Neural progenitor cell (in vitro differentiated cells): ENCODE results near the gene LRRC75A. TPM values are rescaled to one million over a fixed set of nuclear protein-coding genes. Genes with fewer than 3 reads are reported as not detected.

ENCODE experiments used
- DNase-seq: peaks from one replicate; pipeline ENCODE4 v3.0.0-alpha.2; 2016; ENCODE audit warnings: low spot score
- H2AFZ ChIP-seq: fragments of 200-600 bp; sonication (generic); replicated peaks from 2 replicates; pipeline ENCODE4 v1.6.1; 2016; ENCODE audit warnings: antibody characterized with exemption
- H3F3A ChIP-seq: fragments of 200-600 bp; sonication (generic); 2 replicates; pipeline ENCODE4 v1.6.1; 2016; ENCODE audit warnings: antibody characterized with exemption, low read depth
- H3K27ac ChIP-seq: fragments of 200-600 bp; sonication (generic); 2 replicates; pipeline ENCODE4 v1.5.1; 2016; ENCODE audit warnings: mild to moderate bottlenecking
- H3K27me3 ChIP-seq: fragments of 200-600 bp; sonication (generic); 2 replicates; pipeline ENCODE4 v1.6.1; 2016; ENCODE audit warnings: mild to moderate bottlenecking, moderate library complexity
- H3K36me3 ChIP-seq: fragments of 200-600 bp; sonication (generic); 2 replicates; pipeline ENCODE4 v1.5.1; 2016
- H3K4me1 ChIP-seq: fragments of 200-600 bp; sonication (generic); 2 replicates; pipeline ENCODE4 v1.6.1; 2016; ENCODE audit warnings: mixed run types
- H3K4me2 ChIP-seq: fragments of 200-600 bp; sonication (generic); 2 replicates; pipeline ENCODE4 v1.6.1; 2016
- H3K4me3 ChIP-seq: fragments of 200-600 bp; sonication (generic); 2 replicates; pipeline ENCODE4 v1.5.1; 2016
- H3K79me2 ChIP-seq: fragments of 200-600 bp; sonication (generic); 2 replicates; pipeline ENCODE4 v1.6.1; 2016; ENCODE audit warnings: low read depth
- H3K9ac ChIP-seq: fragments of 200-600 bp; sonication (generic); 2 replicates; pipeline ENCODE4 v1.6.1; 2016
- H3K9me3 ChIP-seq: fragments of 200-600 bp; sonication (generic); 2 replicates; pipeline ENCODE4 v1.5.1; 2016; ENCODE audit warnings: low read depth
- H4K20me1 ChIP-seq: fragments of 200-600 bp; sonication (generic); 2 replicates; pipeline ENCODE4 v1.6.1; 2016; ENCODE audit warnings: low read depth
- H3K27ac Mint-ChIP-seq: 3 replicates; pipeline ENCODE4 v1.8.0; 2021; ENCODE audit warnings: mixed read lengths
- H3K27me3 Mint-ChIP-seq: 2 replicates; pipeline ENCODE4 v1.8.0; 2022; ENCODE audit warnings: low read depth, mild to moderate bottlenecking, inconsistent platforms, moderate library complexity, mixed read lengths; ENCODE audit not compliant: insufficient read depth
- H3K36me3 Mint-ChIP-seq: 3 replicates; pipeline ENCODE4 v1.8.0; 2021; ENCODE audit warnings: mixed read lengths
- H3K4me1 Mint-ChIP-seq: 3 replicates; pipeline ENCODE4 v1.8.0; 2021; ENCODE audit warnings: mixed read lengths
- H3K4me3 Mint-ChIP-seq: 3 replicates; pipeline ENCODE4 v1.8.0; 2021; ENCODE audit warnings: mild to moderate bottlenecking, moderate library complexity, mixed read lengths
- H3K9me3 Mint-ChIP-seq: 3 replicates; pipeline ENCODE4 v1.8.0; 2020; ENCODE audit warnings: mixed read lengths
- EZH2 ChIP-seq: fragments of 200-600 bp; sonication (generic); IDR thresholded peaks from 2 replicates; pipeline ENCODE4 v1.6.1; 2017; ENCODE audit warnings: antibody characterized with exemption, mild to moderate bottlenecking, moderate library complexity
- EZH2phosphoT487 ChIP-seq: fragments of 200-600 bp; sonication (generic); IDR thresholded peaks from 2 replicates; pipeline ENCODE4 v1.6.1; 2017; ENCODE audit warnings: antibody characterized with exemption
- total RNA-seq: library from RNA; depleted of rRNA; stranded (reverse); fragments of >200 nt; gene quantifications from 2 replicates; pipeline ENCODE4 v1.2.3, GENCODE V29; 2015; ENCODE audit warnings: low replicate concordance
- TF ChIP-seq, protein P1 (sequence below): fragments of 200-600 bp; sonication (generic); IDR thresholded peaks from 2 replicates; pipeline ENCODE4 v1.5.1; 2017; ENCODE audit warnings: antibody characterized with exemption, mild to moderate bottlenecking

The LRRC75A gene, protein sequence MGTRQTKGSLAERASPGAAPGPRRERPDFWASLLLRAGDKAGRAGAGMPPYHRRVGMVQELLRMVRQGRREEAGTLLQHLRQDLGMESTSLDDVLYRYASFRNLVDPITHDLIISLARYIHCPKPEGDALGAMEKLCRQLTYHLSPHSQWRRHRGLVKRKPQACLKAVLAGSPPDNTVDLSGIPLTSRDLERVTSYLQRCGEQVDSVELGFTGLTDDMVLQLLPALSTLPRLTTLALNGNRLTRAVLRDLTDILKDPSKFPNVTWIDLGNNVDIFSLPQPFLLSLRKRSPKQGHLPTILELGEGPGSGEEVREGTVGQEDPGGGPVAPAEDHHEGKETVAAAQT
- 4.0 and 7.2 TPM in 2 replicates for total RNA-seq

DNA sequence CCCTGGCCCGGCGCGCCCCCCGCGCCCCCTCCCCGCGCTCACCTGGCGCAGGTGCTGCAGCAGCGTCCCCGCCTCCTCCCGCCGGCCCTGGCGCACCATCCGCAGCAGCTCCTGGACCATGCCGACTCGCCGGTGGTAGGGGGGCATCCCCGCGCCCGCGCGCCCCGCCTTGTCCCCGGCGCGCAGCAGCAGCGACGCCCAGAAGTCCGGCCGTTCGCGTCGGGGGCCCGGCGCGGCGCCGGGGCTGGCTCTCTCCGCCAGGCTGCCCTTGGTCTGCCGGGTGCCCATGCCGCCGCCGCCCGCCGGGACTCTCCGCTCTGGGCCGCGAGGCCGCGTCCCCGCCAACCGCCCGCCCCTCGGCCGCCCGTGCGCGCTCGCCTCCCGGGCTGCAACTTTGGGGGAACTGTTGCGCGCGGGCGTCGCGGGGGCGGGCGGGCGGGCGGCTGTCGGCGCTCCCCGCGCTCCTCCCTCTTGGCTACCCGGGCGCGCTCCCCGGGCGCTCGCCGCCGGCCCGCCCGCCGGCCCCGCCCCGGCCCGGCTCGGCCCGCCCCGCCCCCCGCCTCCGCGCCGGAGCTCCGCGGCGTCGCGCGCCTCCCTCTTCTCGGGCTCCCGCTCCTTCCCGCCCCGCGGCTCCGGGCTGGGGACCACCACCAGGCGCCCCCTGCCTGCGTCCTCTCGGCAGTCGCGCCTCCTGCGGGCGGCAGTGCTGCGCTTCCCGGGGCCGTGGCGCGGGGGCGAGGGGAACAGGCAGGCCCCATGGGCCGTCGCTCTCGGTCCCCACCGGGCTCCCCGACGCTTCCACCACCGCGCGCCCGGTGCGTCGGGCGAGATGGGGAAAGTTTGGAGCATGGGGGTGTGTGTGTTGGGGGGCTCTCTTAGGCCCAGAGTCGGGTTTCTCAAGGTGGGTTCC is at the start of gene LRRC75A:
Gene LRRC75A (minus strand): TSS at position 491 of the 910 bp plus-strand sequence. CDS start 203 bp downstream, at position 288.
- Histone ChIP-seq H3F3A (peaks cover 19% of the 10 kb centered on the region), H2AFZ (peak within 1 kb of the TSS; percentile 82), H3K27ac (no peak within 1 kb of the TSS), H3K36me3 (no peaks in the 10 kb centered on the region), H3K79me2 (no peaks in the 10 kb centered on the region), H3K4me2 (peak within 1 kb of the TSS; percentile 96), H4K20me1 (peaks cover 4% of the 10 kb centered on the region), H3K4me1 (peaks cover 13% of the 10 kb centered on the region), H3K9ac (no peak within 1 kb of the TSS), H3K27me3 (peaks cover 72% of the 10 kb centered on the region), H3K9me3 (no peaks in the 10 kb centered on the region), H3K4me3 (peak within 1 kb of the TSS; percentile 68)
- peak; percentile 92 for DNase-seq
- peaks cover 24% of the 10 kb centered on the region for H3K27me3 Mint-ChIP-seq
- H3K27ac Mint-ChIP-seq: no peak within 1 kb of the TSS
- TF ChIP-seq, protein P1, sequence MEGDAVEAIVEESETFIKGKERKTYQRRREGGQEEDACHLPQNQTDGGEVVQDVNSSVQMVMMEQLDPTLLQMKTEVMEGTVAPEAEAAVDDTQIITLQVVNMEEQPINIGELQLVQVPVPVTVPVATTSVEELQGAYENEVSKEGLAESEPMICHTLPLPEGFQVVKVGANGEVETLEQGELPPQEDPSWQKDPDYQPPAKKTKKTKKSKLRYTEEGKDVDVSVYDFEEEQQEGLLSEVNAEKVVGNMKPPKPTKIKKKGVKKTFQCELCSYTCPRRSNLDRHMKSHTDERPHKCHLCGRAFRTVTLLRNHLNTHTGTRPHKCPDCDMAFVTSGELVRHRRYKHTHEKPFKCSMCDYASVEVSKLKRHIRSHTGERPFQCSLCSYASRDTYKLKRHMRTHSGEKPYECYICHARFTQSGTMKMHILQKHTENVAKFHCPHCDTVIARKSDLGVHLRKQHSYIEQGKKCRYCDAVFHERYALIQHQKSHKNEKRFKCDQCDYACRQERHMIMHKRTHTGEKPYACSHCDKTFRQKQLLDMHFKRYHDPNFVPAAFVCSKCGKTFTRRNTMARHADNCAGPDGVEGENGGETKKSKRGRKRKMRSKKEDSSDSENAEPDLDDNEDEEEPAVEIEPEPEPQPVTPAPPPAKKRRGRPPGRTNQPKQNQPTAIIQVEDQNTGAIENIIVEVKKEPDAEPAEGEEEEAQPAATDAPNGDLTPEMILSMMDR: peak; percentile 50
- no peak for TF ChIP-seq EZH2
- peak; percentile 21 for TF ChIP-seq EZH2phosphoT487
- H3K4me1 Mint-ChIP-seq: peaks cover 43% of the 10 kb centered on the region
- peak within 1 kb of the TSS; percentile 89 for H3K4me3 Mint-ChIP-seq
- H3K9me3 Mint-ChIP-seq: peaks cover 2% of the 10 kb centered on the region
- H3K36me3 Mint-ChIP-seq: peaks cover 1% of the 10 kb centered on the region

DNA sequence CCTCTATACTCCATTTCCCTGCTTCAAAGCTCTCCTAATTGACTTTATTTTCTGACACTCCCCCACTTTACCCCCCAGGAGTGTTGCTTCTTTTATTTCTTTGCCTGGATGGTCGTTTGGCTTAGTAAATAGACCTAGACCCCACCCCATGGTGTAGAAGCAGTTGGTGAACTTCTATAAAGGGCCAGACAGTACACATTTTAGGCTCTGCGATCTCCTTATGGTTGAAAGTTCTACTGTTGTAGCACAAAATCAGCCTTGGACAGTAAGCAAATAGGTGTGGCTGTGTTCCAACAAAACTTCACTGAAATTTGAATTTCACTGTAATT is 45.1 kb upstream of the LRRC75A start:
- no peak overlapping the region for H3K9ac ChIP-seq
- H3K27ac ChIP-seq: no peak overlapping the region
- DNase-seq: no peak
- Mint-ChIP-seq H3K9me3 (peaks cover 18% of the 10 kb centered on the region), H3K27me3 (no peaks in the 10 kb centered on the region), H3K4me1 (peaks cover 7% of the 10 kb centered on the region), H3K27ac (no peak overlapping the region), H3K36me3 (no peaks in the 10 kb centered on the region), H3K4me3 (peak overlapping the region; percentile 96)
- H3K4me2 ChIP-seq: no peak overlapping the region
- H3K4me3 ChIP-seq: no peak overlapping the region
- no peaks in the 10 kb centered on the region for H3K4me1 ChIP-seq
- H4K20me1 ChIP-seq: no peaks in the 10 kb centered on the region
- H3K9me3 ChIP-seq: no peaks in the 10 kb centered on the region
- H2AFZ ChIP-seq: no peak overlapping the region
- H3K79me2 ChIP-seq: no peaks in the 10 kb centered on the region
- TF ChIP-seq, protein P1: no peak
- no peak for TF ChIP-seq EZH2phosphoT487
- TF ChIP-seq EZH2: no peak
- peaks cover 14% of the 10 kb centered on the region for H3F3A ChIP-seq
- no peaks in the 10 kb centered on the region for H3K27me3 ChIP-seq
- no peaks in the 10 kb centered on the region for H3K36me3 ChIP-seq

DNA sequence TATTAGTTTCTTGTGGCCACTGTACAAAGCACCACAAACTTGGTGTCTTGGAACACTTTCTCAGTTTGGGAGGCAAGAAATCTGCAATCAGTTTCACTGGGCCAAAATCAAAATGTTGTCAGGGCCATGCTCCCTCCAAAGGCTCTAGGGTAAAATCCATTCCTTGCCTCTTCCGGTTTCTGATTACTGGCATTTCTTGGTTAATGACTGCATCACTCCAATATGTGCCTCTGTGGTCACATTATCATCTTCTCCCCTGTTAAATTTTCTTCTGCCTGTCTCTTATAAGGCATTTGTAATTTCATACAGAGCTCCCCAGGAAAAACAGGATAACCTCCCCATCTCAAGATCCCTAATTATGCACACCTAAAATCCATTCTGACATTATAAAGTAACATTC is 42.2 kb upstream of the LRRC75A start:
- H3K9me3 ChIP-seq: no peaks in the 10 kb centered on the region
- no peak overlapping the region for H3K9ac ChIP-seq
- H4K20me1 ChIP-seq: no peaks in the 10 kb centered on the region
- peaks cover 5% of the 10 kb centered on the region for H3K4me1 ChIP-seq
- no peak overlapping the region for H2AFZ ChIP-seq
- no peaks in the 10 kb centered on the region for H3K27me3 Mint-ChIP-seq
- no peak overlapping the region for H3K27ac ChIP-seq
- no peak for DNase-seq
- peaks cover 14% of the 10 kb centered on the region for H3F3A ChIP-seq
- no peaks in the 10 kb centered on the region for H3K36me3 Mint-ChIP-seq
- no peaks in the 10 kb centered on the region for H3K36me3 ChIP-seq
- H3K4me2 ChIP-seq: no peak overlapping the region
- H3K9me3 Mint-ChIP-seq: peaks cover 8% of the 10 kb centered on the region
- H3K4me3 ChIP-seq: no peak overlapping the region
- H3K27ac Mint-ChIP-seq: no peak overlapping the region
- no peaks in the 10 kb centered on the region for H3K79me2 ChIP-seq
- no peaks in the 10 kb centered on the region for H3K27me3 ChIP-seq
- H3K4me3 Mint-ChIP-seq: no peak overlapping the region
- TF ChIP-seq, protein P1: no peak
- no peak for TF ChIP-seq EZH2
- no peak for TF ChIP-seq EZH2phosphoT487
- H3K4me1 Mint-ChIP-seq: peaks cover 10% of the 10 kb centered on the region
